T-cell (primary cell): ENCODE measurements around the gene PKD2L1. TPM values are rescaled to one million over a fixed set of nuclear protein-coding genes. Genes with fewer than 3 reads are reported as not detected.
A peak's percentile ranks its signal among the peaks of the same experiment; 100 is the strongest.

Experiments
- ATAC-seq, 4 experiments: fragments of 200-7000 bp in 3 of 4; fragments of 150-1000 bp in 1 of 4; cut with Tn5 transposase; replicated peaks in 1 of 4; 1 replicate in 3 of 4; 2 replicates in 1 of 4; pipeline ENCODE4 v1.10.0; 2021; ENCODE audit warnings: moderate library complexity in 3 of 4, mild to moderate bottlenecking in 2 of 4, moderate number of reproducible peaks in 1 of 4
- CTCF ChIA-PET, 2 donors: fragments of 300-600 bp; sonication (Branson Sonifier 250); formaldehyde crosslinking; loops; one replicate each; lab custom pipeline; 2022; ENCODE audit warnings: antibody characterized with exemption in 2 of 2; lab: Charles Lee
- POLR2A ChIA-PET, 2 donors: fragments of 300-600 bp; sonication (Branson Sonifier 250); formaldehyde crosslinking; loops; one replicate each; lab custom pipeline; 2022; ENCODE audit warnings: antibody characterized with exemption in 2 of 2; lab: Charles Lee
- DNase-seq, 35 experiments: peaks; one replicate each; pipeline versions ENCODE4 v3.0.0 to v3.0.0-alpha.2; 2013 to 2023
- H3K27ac ChIP-seq: one replicate; pipeline ENCODE4 v1.5.1; 2013; ENCODE audit warnings: low read length
- H3K27me3 ChIP-seq, 2 experiments: replicated peaks in 1 of 2; 1 replicate in 1 of 2; 2 replicates in 1 of 2; pipeline versions ENCODE4 v1.6.1 to v1.7.0; 2013; ENCODE audit warnings: low read length in 1 of 2, mixed read lengths in 1 of 2; ENCODE audit not compliant: control insufficient read depth in 2 of 2, insufficient read depth in 2 of 2; ENCODE audit errors: extremely low read depth in 1 of 2
- H3K36me3 ChIP-seq, 2 donors: 1 replicate in 1 of 2; 2 replicates in 1 of 2; pipeline versions ENCODE4 v1.6.1 to v1.7.0; 2013; ENCODE audit warnings: low read length in 1 of 2; ENCODE audit not compliant: control insufficient read depth in 2 of 2, insufficient read depth in 1 of 2; ENCODE audit errors: extremely low read depth in 1 of 2
- H3K4me1 ChIP-seq, 2 experiments: 1 replicate in 1 of 2; 2 replicates in 1 of 2; pipeline versions ENCODE4 v1.6.1 to v1.7.0; 2013; ENCODE audit warnings: low read length in 2 of 2, mixed read lengths in 1 of 2; ENCODE audit not compliant: insufficient read depth in 2 of 2, control insufficient read depth in 1 of 2; ENCODE audit errors: extremely low read depth in 1 of 2
- H3K4me3 ChIP-seq, 2 donors: 1 replicate in 1 of 2; 2 replicates in 1 of 2; pipeline versions ENCODE4 v1.5.1 to v1.7.0; 2013; ENCODE audit warnings: mild to moderate bottlenecking in 2 of 2, low read length in 1 of 2, moderate library complexity in 1 of 2; ENCODE audit not compliant: control insufficient read depth in 1 of 2; ENCODE audit errors: extremely low read depth in 1 of 2
- H3K9me3 ChIP-seq: 2 replicates; pipeline ENCODE4 v1.7.0; 2013
- H3K27ac Mint-ChIP-seq, 2 donors: one replicate each; pipeline ENCODE4 v1.8.0; 2020 to 2021; ENCODE audit warnings: mild to moderate bottlenecking in 2 of 2, mixed read lengths in 2 of 2
- H3K27me3 Mint-ChIP-seq, 2 donors: one replicate each; pipeline ENCODE4 v1.8.0; 2021 to 2022; ENCODE audit warnings: mixed read lengths in 2 of 2
- H3K36me3 Mint-ChIP-seq: one replicate; pipeline ENCODE4 v1.8.0; 2021; ENCODE audit warnings: mixed read lengths
- H3K4me1 Mint-ChIP-seq, 3 donors: one replicate each; pipeline ENCODE4 v1.8.0; 2020 to 2022; ENCODE audit warnings: mixed read lengths in 3 of 3, mild to moderate bottlenecking in 1 of 3
- H3K4me3 Mint-ChIP-seq, 3 donors: one replicate each; pipeline ENCODE4 v1.8.0; 2020 to 2022; ENCODE audit warnings: mild to moderate bottlenecking in 3 of 3, mixed read lengths in 3 of 3, moderate library complexity in 3 of 3
- H3K9me3 Mint-ChIP-seq, 3 donors: one replicate each; pipeline ENCODE4 v1.8.0; 2020 to 2022; ENCODE audit warnings: mixed read lengths in 3 of 3
- WGBS: methylation state at CpG from one replicate; pipeline ENCODE4 v1.1.5; 2013; ENCODE audit warnings: missing lambda C conversion rate; ENCODE audit not compliant: insufficient coverage; 5-methylcytosine and 5-hydroxymethylcytosine counted together
- total RNA-seq, 35 experiments: library from RNA in 6 of 35; stranded (reverse) in 6 of 35; fragments of 120-200 nt in 1 of 35; gene quantifications; one replicate each; pipeline versions ENCODE4 v1.2.1 to v1.2.4 and lab custom pipeline; 2013 to 2026

PKD2L1 gene
- total RNA-seq, 5 donors from 2014 or later (not counting 1 experiment from before 2014, with no cell fraction given) = not detected

- H3K4me3 ChIP-seq = peak overlapping the region; percentile 69 to 77
- Mint-ChIP-seq H3K4me3 (peak overlapping the region; percentile 80 to 88 (median 81)), H3K9me3 (no peaks in the 10 kb centered on the region), H3K4me1 (peaks cover 17 to 32% (median 21%) of the 10 kb centered on the region in 3 donors), H3K27ac (peak overlapping the region in 1 of 2 donors; percentile 23), H3K27me3 (peaks cover 0 to 5% of the 10 kb centered on the region in 2 donors), H3K36me3 (peaks cover 5% of the 10 kb centered on the region)
- WGBS = 2% methylated on average over 21 of the region's 36 CpGs
- H3K36me3 ChIP-seq = no peaks in the 10 kb centered on the region
- DNase-seq = peak in 30 of 35 experiments; percentile 6 to 71 (median 33)
- ATAC-seq = peak; percentile 60 to 64 (median 64)
- ChIA-PET POLR2A (interaction anchor here in 1 of 2 donors (0.5 to 1.0 kb wide), 3 partner anchors 15 to 172 kb away, joined by 3 to 9 read pairs (median 3); no protein-coding TSS in a partner anchor), CTCF (interaction anchor here (0.6 to 3.9 kb wide), 8 partner anchors 16 to 199 kb away, joined by 3 to 37 read pairs (median 6); no protein-coding TSS in a partner anchor)
- H3K4me1 ChIP-seq = peaks cover 2 to 31% of the 10 kb centered on the region in 2 experiments
- H3K9me3 ChIP-seq = no peaks in the 10 kb centered on the region
- H3K27me3 ChIP-seq = peaks cover 0 to 9% of the 10 kb centered on the region in 2 experiments
- no peak overlapping the region for H3K27ac ChIP-seq
These were observed 16.3 kb upstream of the PKD2L1 start for GRCh38 chr10:100346351-100346764.

GRCh38 chr10:100345570-100346330, 15.7 kb upstream of the PKD2L1 start:
- WGBS = 72% methylated on average over 6 of the region's 9 CpGs
- Mint-ChIP-seq H3K4me3 (peak overlapping the region; percentile 80 to 88 (median 81)), H3K27me3 (peaks cover 0 to 5% of the 10 kb centered on the region in 2 donors), H3K9me3 (no peaks in the 10 kb centered on the region), H3K27ac (peak overlapping the region in 1 of 2 donors; percentile 23), H3K4me1 (peaks cover 17 to 32% (median 21%) of the 10 kb centered on the region in 3 donors), H3K36me3 (no peaks in the 10 kb centered on the region)
- Histone ChIP-seq H3K27ac (no peak overlapping the region), H3K27me3 (peaks cover 0 to 9% of the 10 kb centered on the region in 2 experiments), H3K4me1 (peaks cover 2 to 31% of the 10 kb centered on the region in 2 experiments), H3K4me3 (peak overlapping the region; percentile 69 to 77), H3K9me3 (no peaks in the 10 kb centered on the region), H3K36me3 (no peaks in the 10 kb centered on the region)
- CTCF ChIA-PET = interaction anchor here (0.6 to 3.9 kb wide), 7 partner anchors 10 to 173 kb away, joined by 3 to 37 read pairs (median 4); no protein-coding TSS in a partner anchor
- DNase-seq = no peak
- POLR2A ChIA-PET = interaction anchor here (0.5 to 0.7 kb wide), 2 partner anchors 45 to 173 kb away, joined by 3 read pairs; no protein-coding TSS in a partner anchor
- ATAC-seq = no peak

GRCh38 chr10:100344241-100344788, 14.3 kb upstream of the PKD2L1 start:
- CTCF ChIA-PET = interaction anchor here (0.6 to 3.9 kb wide), 7 partner anchors 26 to 165 kb away, joined by 3 to 37 read pairs (median 4); no protein-coding TSS in a partner anchor
- H3K36me3 Mint-ChIP-seq = no peaks in the 10 kb centered on the region
- H3K4me3 Mint-ChIP-seq = peak overlapping the region in 2 of 3 donors; percentile 4 to 80
- Histone ChIP-seq H3K9me3 (no peaks in the 10 kb centered on the region), H3K36me3 (no peaks in the 10 kb centered on the region), H3K4me1 (peaks cover 2 to 31% of the 10 kb centered on the region in 2 experiments), H3K4me3 (no peak overlapping the region), H3K27me3 (peaks cover 0 to 9% of the 10 kb centered on the region in 2 experiments), H3K27ac (no peak overlapping the region)
- POLR2A ChIA-PET = interaction anchor here in 1 of 2 donors (0.6 kb wide), 2 partner anchors 15 to 169 kb away, joined by 3 to 8 read pairs; no protein-coding TSS in a partner anchor
- DNase-seq (no peak), ATAC-seq (no peak)
- H3K27ac Mint-ChIP-seq = peak overlapping the region in 1 of 2 donors; percentile 30
- peaks cover 0 to 5% of the 10 kb centered on the region in 2 donors for H3K27me3 Mint-ChIP-seq
- H3K9me3 Mint-ChIP-seq = no peaks in the 10 kb centered on the region
- WGBS = 93% methylated on average over 2 of the region's 3 CpGs
- H3K4me1 Mint-ChIP-seq = peaks cover 17 to 29% (median 22%) of the 10 kb centered on the region in 3 donors

- H3K27me3 ChIP-seq = peaks cover 0 to 5% of the 10 kb centered on the region in 2 experiments
These were observed 12.6 kb upstream of the PKD2L1 start for GRCh38 chr10:100342627-100342972.

GRCh38 chr10:100341953-100342626, 12.1 kb upstream of the PKD2L1 start:
- DNase-seq (peak in 29 of 35 experiments; percentile 11 to 66 (median 32)), ATAC-seq (peak in 3 of 4 experiments; percentile 23 to 44 (median 29))
- H3K36me3 ChIP-seq = no peaks in the 10 kb centered on the region
- H3K36me3 Mint-ChIP-seq = no peaks in the 10 kb centered on the region
- H3K27ac Mint-ChIP-seq = no peak overlapping the region
- no peaks in the 10 kb centered on the region for H3K9me3 Mint-ChIP-seq
- WGBS = 52% methylated on average over 6 of the region's 9 CpGs
- ChIA-PET CTCF (interaction anchor here (0.5 to 2.1 kb wide), 11 partner anchors 10 to 342 kb away, joined by 3 to 11 read pairs (median 4); no protein-coding TSS in a partner anchor), POLR2A (no interaction called here)
- H3K4me1 Mint-ChIP-seq = peaks cover 5 to 13% (median 11%) of the 10 kb centered on the region in 3 donors
- no peak overlapping the region for H3K27ac ChIP-seq
- peaks cover 0 to 2% of the 10 kb centered on the region in 2 donors for H3K27me3 Mint-ChIP-seq
- H3K27me3 ChIP-seq = no peaks in the 10 kb centered on the region
- no peak overlapping the region for H3K4me3 ChIP-seq
- H3K4me1 ChIP-seq = peaks cover 0 to 13% of the 10 kb centered on the region in 2 experiments
- no peak overlapping the region for H3K4me3 Mint-ChIP-seq
- H3K9me3 ChIP-seq = no peaks in the 10 kb centered on the region

More at GRCh38 chr10:100342627-100342972, 12.6 kb upstream of the PKD2L1 start:
- WGBS = 89% methylated on average over 5 of the region's 7 CpGs
- Histone ChIP-seq H3K4me1 (peaks cover 0 to 18% of the 10 kb centered on the region in 2 experiments), H3K4me3 (no peak overlapping the region), H3K36me3 (no peaks in the 10 kb centered on the region), H3K27ac (no peak overlapping the region), H3K9me3 (no peaks in the 10 kb centered on the region)
- Mint-ChIP-seq H3K27ac (no peak overlapping the region), H3K27me3 (peaks cover 0 to 3% of the 10 kb centered on the region in 2 donors), H3K4me3 (no peak overlapping the region), H3K9me3 (no peaks in the 10 kb centered on the region), H3K4me1 (peaks cover 6 to 16% (median 13%) of the 10 kb centered on the region in 3 donors), H3K36me3 (no peaks in the 10 kb centered on the region)
- DNase-seq (no peak), ATAC-seq (no peak)
- POLR2A ChIA-PET = no interaction called here
- CTCF ChIA-PET = interaction anchor here (0.6 to 2.1 kb wide), 8 partner anchors 10 to 176 kb away, joined by 3 to 11 read pairs (median 4); no protein-coding TSS in a partner anchor
